Fibroblast of lung (primary cell): ENCODE measurements around the gene ATXN1. TPM values are rescaled to one million over a fixed set of nuclear protein-coding genes. Genes with fewer than 3 reads are reported as not detected.

Experiments
- DNase-seq, 2 donors: peaks; one replicate each; pipeline versions ENCODE4 v3.0.0 to v3.0.0-alpha.2; 2010; ENCODE audit warnings: low read depth in 2 of 2
- H2AFZ ChIP-seq: 2 replicates; pipeline ENCODE4 v1.5.1; 2012; ENCODE audit warnings: low read length, control low read depth, inconsistent platforms
- H3K27ac ChIP-seq: 2 replicates; pipeline ENCODE4 v1.5.1; 2011; ENCODE audit warnings: low read length, control low read depth; ENCODE audit not compliant: insufficient read depth
- H3K27me3 ChIP-seq: 2 replicates; pipeline ENCODE4 v1.5.1; 2011; ENCODE audit warnings: mild to moderate bottlenecking, low read length; ENCODE audit not compliant: control insufficient read depth, insufficient read depth
- H3K36me3 ChIP-seq: 2 replicates; pipeline ENCODE4 v1.5.1; 2011; ENCODE audit warnings: low read length; ENCODE audit not compliant: control insufficient read depth, insufficient read depth
- H3K4me1 ChIP-seq: 2 replicates; pipeline ENCODE4 v1.5.1; 2011; ENCODE audit warnings: low read length; ENCODE audit not compliant: control insufficient read depth, insufficient read depth; ENCODE audit errors: extremely low read depth
- H3K4me2 ChIP-seq: 2 replicates; pipeline ENCODE4 v1.5.1; 2011; ENCODE audit warnings: low read length, control low read depth; ENCODE audit not compliant: insufficient read depth; ENCODE audit errors: extremely low read depth
- H3K4me3 ChIP-seq, 4 experiments: fragments of 200-600 bp in 1 of 4; sonication (generic) in 1 of 4; replicated peaks in 1 of 4; 2 replicates each; pipeline ENCODE4 v1.5.1; 2011 to 2016; ENCODE audit warnings: low read length in 4 of 4, low read depth in 3 of 4, mild to moderate bottlenecking in 3 of 4, control low read depth in 2 of 4, inconsistent platforms in 1 of 4, mixed read lengths in 1 of 4; ENCODE audit not compliant: insufficient read depth in 1 of 4; ENCODE audit errors: control extremely low read depth in 1 of 4
- H3K79me2 ChIP-seq: 2 replicates; pipeline ENCODE4 v1.5.1; 2012; ENCODE audit warnings: mild to moderate bottlenecking, low read length, inconsistent platforms; ENCODE audit not compliant: control insufficient read depth, insufficient read depth
- H3K9ac ChIP-seq: 2 replicates; pipeline ENCODE4 v1.5.1; 2011; ENCODE audit warnings: mild to moderate bottlenecking, low read length, control low read depth; ENCODE audit not compliant: insufficient read depth
- H3K9me3 ChIP-seq: 2 replicates; pipeline ENCODE4 v1.5.1; 2012; ENCODE audit warnings: low read depth, low read length; ENCODE audit not compliant: control insufficient read depth, insufficient read depth
- H4K20me1 ChIP-seq: 2 replicates; pipeline ENCODE4 v1.5.1; 2011; ENCODE audit warnings: low read length; ENCODE audit not compliant: control insufficient read depth, insufficient read depth; ENCODE audit errors: extremely low read depth
- EZH2 ChIP-seq: IDR thresholded peaks from 2 replicates; pipeline ENCODE4 v1.5.1; 2012; ENCODE audit warnings: low read length, control low read depth, mild to moderate bottlenecking; ENCODE audit errors: missing control alignments
- polyA plus RNA-seq, 2 donors: library from polyadenylated mRNA; depleted of rRNA in 1 of 2; stranded (reverse) in 1 of 2; unstranded in 1 of 2; fragments of >200 nt; gene quantifications; 2 replicates each; pipeline ENCODE4 v1.2.1, GENCODE V29; 2011 to 2012; ENCODE audit warnings: missing spikeins in 1 of 2
- total RNA-seq: library from RNA; depleted of rRNA; stranded (reverse); fragments of >200 nt; gene quantifications from 2 replicates; pipeline ENCODE4 v1.2.1, GENCODE V29; 2014
- TF ChIP-seq, protein P1 (sequence below), 2 donors: IDR thresholded peaks in 1 of 2; conservative IDR thresholded peaks in 1 of 2; 1 replicate in 1 of 2; 2 replicates in 1 of 2; pipeline ENCODE4 v1.5.1; 2011 to 2012; ENCODE audit warnings: low read length in 2 of 2, control low read depth in 1 of 2, inconsistent platforms in 1 of 2, low read depth in 1 of 2, mild to moderate bottlenecking in 1 of 2

Gene ATXN1
- total and polyA plus RNA-seq, 2 donors (not counting 1 experiment from before 2014, with no cell fraction given) = 15.8 to 40.5 TPM

GRCh38 chr6:16256781-16257180 lies 504.5 kb downstream of the ATXN1 start:
- Histone ChIP-seq H3K9ac (no peak overlapping the region), H3K4me1 (no peaks in the 10 kb centered on the region), H4K20me1 (no peaks in the 10 kb centered on the region), H3K4me3 (no peak overlapping the region), H3K27ac (no peak overlapping the region), H3K79me2 (no peaks in the 10 kb centered on the region), H3K27me3 (no peaks in the 10 kb centered on the region), H3K36me3 (no peaks in the 10 kb centered on the region), H2AFZ (no peak overlapping the region), H3K4me2 (no peak overlapping the region), H3K9me3 (no peaks in the 10 kb centered on the region)
- DNase-seq = no peak
- TF ChIP-seq EZH2 = no peak
- TF ChIP-seq, protein P1, sequence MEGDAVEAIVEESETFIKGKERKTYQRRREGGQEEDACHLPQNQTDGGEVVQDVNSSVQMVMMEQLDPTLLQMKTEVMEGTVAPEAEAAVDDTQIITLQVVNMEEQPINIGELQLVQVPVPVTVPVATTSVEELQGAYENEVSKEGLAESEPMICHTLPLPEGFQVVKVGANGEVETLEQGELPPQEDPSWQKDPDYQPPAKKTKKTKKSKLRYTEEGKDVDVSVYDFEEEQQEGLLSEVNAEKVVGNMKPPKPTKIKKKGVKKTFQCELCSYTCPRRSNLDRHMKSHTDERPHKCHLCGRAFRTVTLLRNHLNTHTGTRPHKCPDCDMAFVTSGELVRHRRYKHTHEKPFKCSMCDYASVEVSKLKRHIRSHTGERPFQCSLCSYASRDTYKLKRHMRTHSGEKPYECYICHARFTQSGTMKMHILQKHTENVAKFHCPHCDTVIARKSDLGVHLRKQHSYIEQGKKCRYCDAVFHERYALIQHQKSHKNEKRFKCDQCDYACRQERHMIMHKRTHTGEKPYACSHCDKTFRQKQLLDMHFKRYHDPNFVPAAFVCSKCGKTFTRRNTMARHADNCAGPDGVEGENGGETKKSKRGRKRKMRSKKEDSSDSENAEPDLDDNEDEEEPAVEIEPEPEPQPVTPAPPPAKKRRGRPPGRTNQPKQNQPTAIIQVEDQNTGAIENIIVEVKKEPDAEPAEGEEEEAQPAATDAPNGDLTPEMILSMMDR (conservative IDR thresholded peaks at IDR 0.05 in 1 of 2, IDR thresholded peaks at IDR 0.05 in 1 of 2; ENCODE audit: low read depth in 1 of 2, low read length in 2 of 2) = no peak

DNA sequence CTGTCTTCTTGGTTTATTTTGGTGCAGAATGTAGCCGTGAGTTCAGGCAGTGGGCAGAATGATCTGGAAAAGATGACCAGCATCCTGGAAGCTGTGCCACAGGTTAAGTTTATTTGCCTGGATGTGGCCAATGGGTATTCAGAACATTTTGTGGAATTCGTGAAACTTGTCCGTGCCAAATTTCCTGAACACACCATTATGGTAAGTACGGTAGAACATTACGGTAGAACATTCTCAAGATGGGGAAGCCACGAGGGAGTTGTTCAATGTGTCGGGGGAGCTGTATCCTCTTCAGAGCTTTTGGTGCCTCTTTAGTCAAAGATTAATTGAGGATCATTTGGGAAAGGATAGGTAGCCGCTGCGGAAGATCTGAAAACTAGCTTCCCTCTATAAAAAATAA lies 506.7 kb downstream of the ATXN1 start:
- no peak overlapping the region for H3K9ac ChIP-seq
- DNase-seq = no peak
- H2AFZ ChIP-seq = no peak overlapping the region
- no peaks in the 10 kb centered on the region for H3K4me1 ChIP-seq
- H3K27me3 ChIP-seq = no peaks in the 10 kb centered on the region
- H3K4me3 ChIP-seq = no peak overlapping the region
- no peak overlapping the region for H3K4me2 ChIP-seq
- no peaks in the 10 kb centered on the region for H4K20me1 ChIP-seq
- H3K79me2 ChIP-seq = no peaks in the 10 kb centered on the region
- TF ChIP-seq EZH2 = no peak
- TF ChIP-seq, protein P1 (conservative IDR thresholded peaks at IDR 0.05 in 1 of 2, IDR thresholded peaks at IDR 0.05 in 1 of 2; ENCODE audit: low read depth in 1 of 2, low read length in 2 of 2) = no peak
- H3K36me3 ChIP-seq = no peaks in the 10 kb centered on the region
- no peaks in the 10 kb centered on the region for H3K9me3 ChIP-seq
- H3K27ac ChIP-seq = no peak overlapping the region

DNA sequence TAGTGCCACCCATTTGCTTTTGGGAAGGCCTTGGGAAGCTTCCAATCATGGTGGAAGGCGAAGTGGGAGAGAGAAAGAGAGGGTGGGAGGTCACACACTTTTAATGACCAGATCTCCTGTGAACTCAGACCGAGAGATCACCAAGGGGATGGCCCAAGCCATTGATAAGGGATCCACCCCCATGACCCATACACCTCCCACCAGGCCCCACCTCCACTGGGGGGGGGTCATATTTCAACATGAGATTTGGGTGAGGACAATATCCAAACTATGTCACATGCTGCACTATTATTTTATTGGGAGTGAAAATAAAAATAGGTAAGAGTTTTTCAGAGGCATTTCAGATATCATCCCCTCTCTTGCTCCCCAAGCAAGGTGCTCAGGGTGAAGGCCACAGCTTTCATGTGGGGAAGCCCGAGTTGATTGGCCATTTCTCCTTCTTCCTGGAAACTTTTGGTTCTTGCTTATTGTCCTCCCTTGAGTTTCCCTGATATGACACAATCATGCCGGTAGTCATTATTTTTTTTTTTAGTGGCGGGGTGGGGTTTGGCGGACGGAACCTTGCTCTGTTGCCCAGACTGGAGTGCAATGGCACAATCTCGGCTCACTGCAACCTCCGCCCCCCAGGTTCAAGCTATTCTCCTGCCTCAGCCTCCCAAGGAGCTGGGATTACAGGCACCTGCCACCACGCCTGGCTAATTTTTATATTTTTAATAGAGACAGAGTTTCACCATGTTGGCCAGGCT lies 507.7 kb downstream of the ATXN1 start:
- H4K20me1 ChIP-seq = no peaks in the 10 kb centered on the region
- H2AFZ ChIP-seq = no peak overlapping the region

More for the DNA sequence above, 507.7 kb downstream of the ATXN1 start:
- no peak overlapping the region for H3K9ac ChIP-seq
- no peaks in the 10 kb centered on the region for H3K9me3 ChIP-seq
- TF ChIP-seq, protein P1 (conservative IDR thresholded peaks at IDR 0.05 in 1 of 2, IDR thresholded peaks at IDR 0.05 in 1 of 2; ENCODE audit: low read depth in 1 of 2, low read length in 2 of 2) = no peak
- TF ChIP-seq EZH2 = no peak
- no peaks in the 10 kb centered on the region for H3K36me3 ChIP-seq
- no peaks in the 10 kb centered on the region for H3K79me2 ChIP-seq
- no peak overlapping the region for H3K27ac ChIP-seq
- H3K27me3 ChIP-seq = no peaks in the 10 kb centered on the region
- H3K4me2 ChIP-seq = no peak overlapping the region
- no peak overlapping the region for H3K4me3 ChIP-seq
- DNase-seq = no peak
- no peaks in the 10 kb centered on the region for H3K4me1 ChIP-seq
